ENCODE results near the gene C19orf25. TPM values are rescaled to one million over a fixed set of nuclear protein-coding genes. Genes with fewer than 3 reads are reported as not detected.

The C19orf25 gene
- total and polyA plus RNA-seq, 9 of the 15 experiments (the other 6 are each of a cell fraction or from before 2014, with no cell fraction given) = 0.79 to 96.0 (median 36.1) TPM

DNA sequence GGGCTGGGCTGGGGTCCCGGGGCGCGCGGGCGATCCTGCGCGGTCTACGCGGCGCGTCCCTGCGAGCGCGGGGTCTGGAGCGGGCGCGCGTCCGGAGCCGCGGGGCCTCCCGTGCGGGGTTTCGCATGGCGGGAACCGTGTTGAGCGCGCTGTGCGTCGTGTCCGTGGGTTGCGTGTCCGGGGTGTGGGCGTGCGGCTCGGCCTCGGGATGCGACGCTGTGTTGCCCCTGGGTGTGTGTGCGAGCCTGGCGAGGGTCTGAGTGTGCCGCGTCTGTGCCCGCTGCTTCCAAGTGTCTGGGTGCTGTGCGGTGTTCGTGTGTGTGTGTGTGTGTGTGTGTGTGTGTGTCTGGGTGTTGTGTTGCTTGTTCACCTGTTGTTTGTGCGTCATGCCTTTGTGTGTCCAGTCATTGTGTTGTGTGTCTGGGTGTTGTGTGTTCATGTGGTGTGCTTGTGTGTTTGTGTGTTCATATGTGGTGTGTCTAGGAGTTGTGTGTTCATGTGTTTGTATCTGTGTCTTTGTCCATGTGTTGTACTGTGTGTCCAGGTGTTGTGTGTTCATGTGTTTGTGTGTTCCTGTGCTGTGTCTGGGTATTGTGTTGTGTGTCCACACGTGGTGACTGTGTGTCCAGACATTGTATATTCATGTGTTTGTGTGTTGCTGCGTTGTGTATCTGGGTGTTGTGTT lies 45.4 kb upstream of the C19orf25 start (continued):
- TF ChIP-seq HNRNPL (IDR thresholded peaks at IDR 0.05; ENCODE audit: low read depth, low read length) (no peak), PHB2 (IDR thresholded peaks at IDR 0.05; ENCODE audit: low read depth) (0 out of 2 replicates have a peak, but pooled peaks have one; percentile 29), TCFL5 (CRISPR knock-in tag; conservative IDR thresholded peaks at IDR 0.05) (no peak), ZSCAN32 (CRISPR knock-in tag; IDR thresholded peaks at IDR 0.05) (no peak), GATAD2A (IDR thresholded peaks at IDR 0.05) (0 out of 2 replicates have a peak, but pooled peaks have one; percentile 33), MAFG (tag; conservative IDR thresholded peaks at IDR 0.05) (no peak), MYC (IDR thresholded peaks at IDR 0.05; ENCODE audit: low read depth, low read length) (no peak), MYC (CRISPR knock-in tag; IDR thresholded peaks at IDR 0.05; ENCODE audit: borderline replicate concordance, low read depth) (no peak), SETDB1 (IDR thresholded peaks at IDR 0.05; ENCODE audit: low read length) (no peak), JUN (IDR thresholded peaks at IDR 0.05; ENCODE audit: borderline replicate concordance, low read depth, low read length) (no peak), JUN (CRISPR knock-in tag; IDR thresholded peaks at IDR 0.05; ENCODE audit: borderline replicate concordance) (no peak), KAT2B (IDR thresholded peaks at IDR 0.05; ENCODE audit: low read depth, low read length) (no peak), ZNF316 (IDR thresholded peaks at IDR 0.05) (peak; percentile 11; the same call in 1 of the 2 replicates), MXD1 (CRISPR knock-in tag; IDR thresholded peaks at IDR 0.05; ENCODE audit: borderline replicate concordance, poor library complexity, severe bottlenecking) (no peak), TRIM24 (IDR thresholded peaks at IDR 0.05) (peak; percentile 45 to 57; a peak in 2 of 4 replicates), HES1 (IDR thresholded peaks at IDR 0.05; ENCODE audit: low read depth) (no peak), CEBPB (tag; IDR thresholded peaks at IDR 0.05) (no peak), CBFB (CRISPR knock-in tag; IDR thresholded peaks at IDR 0.05) (no peak), ZNF551 (CRISPR knock-in tag; IDR thresholded peaks at IDR 0.05) (no peak), PBX2 (CRISPR knock-in tag; IDR thresholded peaks at IDR 0.05; ENCODE audit: low read depth) (no peak), PBX2 (tag; conservative IDR thresholded peaks at IDR 0.05; ENCODE audit: low read depth) (no peak), MYBL2 (IDR thresholded peaks at IDR 0.05; ENCODE audit: low read depth) (peak; percentile 33; the same call in 1 of the 2 replicates), MYBL2 (CRISPR knock-in tag; IDR thresholded peaks at IDR 0.05; ENCODE audit: borderline replicate concordance) (no peak)
- TF ChIP-seq, protein P1, sequence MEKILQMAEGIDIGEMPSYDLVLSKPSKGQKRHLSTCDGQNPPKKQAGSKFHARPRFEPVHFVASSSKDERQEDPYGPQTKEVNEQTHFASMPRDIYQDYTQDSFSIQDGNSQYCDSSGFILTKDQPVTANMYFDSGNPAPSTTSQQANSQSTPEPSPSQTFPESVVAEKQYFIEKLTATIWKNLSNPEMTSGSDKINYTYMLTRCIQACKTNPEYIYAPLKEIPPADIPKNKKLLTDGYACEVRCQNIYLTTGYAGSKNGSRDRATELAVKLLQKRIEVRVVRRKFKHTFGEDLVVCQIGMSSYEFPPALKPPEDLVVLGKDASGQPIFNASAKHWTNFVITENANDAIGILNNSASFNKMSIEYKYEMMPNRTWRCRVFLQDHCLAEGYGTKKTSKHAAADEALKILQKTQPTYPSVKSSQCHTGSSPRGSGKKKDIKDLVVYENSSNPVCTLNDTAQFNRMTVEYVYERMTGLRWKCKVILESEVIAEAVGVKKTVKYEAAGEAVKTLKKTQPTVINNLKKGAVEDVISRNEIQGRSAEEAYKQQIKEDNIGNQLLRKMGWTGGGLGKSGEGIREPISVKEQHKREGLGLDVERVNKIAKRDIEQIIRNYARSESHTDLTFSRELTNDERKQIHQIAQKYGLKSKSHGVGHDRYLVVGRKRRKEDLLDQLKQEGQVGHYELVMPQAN (IDR thresholded peaks at IDR 0.05; ENCODE audit: borderline replicate concordance) = peak; percentile 63
- TF ChIP-seq, protein P2, sequence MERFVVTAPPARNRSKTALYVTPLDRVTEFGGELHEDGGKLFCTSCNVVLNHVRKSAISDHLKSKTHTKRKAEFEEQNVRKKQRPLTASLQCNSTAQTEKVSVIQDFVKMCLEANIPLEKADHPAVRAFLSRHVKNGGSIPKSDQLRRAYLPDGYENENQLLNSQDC (CRISPR knock-in tag; IDR thresholded peaks at IDR 0.05) = no peak

Data from K562 (cell line).